ENCODE data around the gene RCBTB2.
A peak's percentile ranks its signal among the peaks of the same experiment; 100 is the strongest.
"Not testable (repeated sequence)": the region's sequence is repeated elsewhere in the genome, so short reads cannot be mapped to it uniquely, and the experiment has no call there.

The RCBTB2 gene

DNA sequence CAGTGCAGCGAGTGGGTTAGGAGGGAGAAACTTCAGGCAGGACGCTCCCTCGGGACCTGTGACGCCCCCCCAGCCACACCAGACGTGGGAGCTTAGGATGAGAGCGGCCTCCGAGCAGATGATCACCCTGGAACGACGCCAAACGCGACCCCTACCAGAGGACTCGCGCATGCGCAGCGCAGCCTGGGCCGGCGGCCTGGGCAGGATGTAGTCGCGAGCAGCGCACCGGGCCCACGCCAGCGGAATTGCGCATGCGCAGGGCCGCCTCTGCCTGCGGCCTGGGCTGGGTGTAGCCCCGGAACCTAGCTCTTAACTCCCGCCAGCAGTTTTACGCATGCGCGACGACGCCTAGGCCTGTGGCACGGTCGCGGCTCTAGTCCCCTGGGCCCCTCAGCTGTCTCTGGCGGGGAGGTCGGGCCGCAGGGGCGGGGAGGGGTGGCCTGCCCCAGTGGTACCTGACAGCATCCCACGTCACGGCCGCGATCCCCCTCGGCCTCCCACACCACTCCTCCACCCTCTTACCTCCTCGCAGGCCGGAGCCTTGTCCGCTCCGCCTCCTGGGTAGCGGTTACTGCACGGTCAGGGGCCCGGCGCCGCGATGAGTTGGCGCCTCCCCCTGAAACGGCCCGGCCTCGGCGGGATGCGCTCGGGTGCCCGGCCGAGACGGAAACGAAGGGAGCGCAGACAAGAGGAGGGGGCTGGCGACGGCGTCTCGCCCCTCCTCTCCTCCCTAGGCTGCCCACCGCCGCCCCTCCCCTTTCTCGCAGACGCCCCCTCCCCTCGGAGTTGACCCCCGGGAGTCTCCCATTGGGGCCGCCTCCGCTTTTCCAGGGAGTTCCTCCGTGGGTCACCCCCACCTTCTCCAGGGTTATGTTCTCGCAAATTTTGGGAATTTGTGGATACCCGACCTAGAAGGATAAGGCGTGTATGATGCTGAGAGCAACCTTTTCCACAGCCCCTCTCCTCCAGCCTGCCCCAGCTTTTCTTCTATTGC, at the start of gene RCBTB2:
Gene RCBTB2, minus strand, starts transcription at position 575 of the 994 bp plus-strand sequence. CDS start 11,141 bp downstream, outside the sequence.
- peak; percentile 95 to 99 for DNase-seq (ENCODE audit: low read depth in 2 of 2)

DNA sequence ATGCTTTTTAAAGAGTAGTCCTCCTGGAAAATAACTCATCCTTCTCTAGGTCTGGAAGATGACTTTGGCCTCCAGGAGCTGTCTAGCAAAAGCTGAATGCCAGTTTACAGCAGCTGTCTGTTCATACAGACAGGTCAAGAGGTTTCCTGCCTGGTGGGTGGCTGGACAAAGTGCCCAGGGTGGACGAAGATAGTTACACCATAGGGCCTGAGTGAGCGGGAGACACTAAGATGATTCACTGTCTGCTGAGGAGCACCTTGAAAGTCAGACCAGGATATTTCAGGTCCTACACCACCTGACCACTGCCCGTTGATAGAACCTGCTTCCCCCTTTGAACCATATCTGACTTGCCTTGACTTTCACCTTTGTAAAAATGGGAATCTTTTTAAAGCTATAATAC, 49.2 kb upstream of the RCBTB2 start:
- no peak for DNase-seq (ENCODE audit: low read depth in 2 of 2)

DNA sequence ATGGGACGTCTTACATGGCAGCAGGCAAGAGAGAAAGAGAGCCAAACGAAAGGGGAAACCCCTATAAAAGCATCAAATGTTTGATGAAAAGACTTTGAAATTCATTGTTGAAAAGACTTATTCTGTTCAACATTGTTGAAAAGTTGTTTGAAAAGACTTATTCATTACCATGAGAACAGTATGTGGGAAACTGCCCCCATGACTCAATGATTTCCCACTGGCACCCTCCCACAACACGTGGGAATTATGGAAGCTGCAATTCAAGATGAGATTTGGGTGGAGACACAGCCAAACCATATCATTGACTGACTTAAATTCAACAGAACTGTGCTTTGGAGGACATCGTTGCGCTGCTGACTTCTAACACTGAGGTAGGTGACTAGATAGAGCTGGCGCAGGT, 48.0 kb upstream of the RCBTB2 start:
- DNase-seq (ENCODE audit: low read depth in 2 of 2): no peak

DNA sequence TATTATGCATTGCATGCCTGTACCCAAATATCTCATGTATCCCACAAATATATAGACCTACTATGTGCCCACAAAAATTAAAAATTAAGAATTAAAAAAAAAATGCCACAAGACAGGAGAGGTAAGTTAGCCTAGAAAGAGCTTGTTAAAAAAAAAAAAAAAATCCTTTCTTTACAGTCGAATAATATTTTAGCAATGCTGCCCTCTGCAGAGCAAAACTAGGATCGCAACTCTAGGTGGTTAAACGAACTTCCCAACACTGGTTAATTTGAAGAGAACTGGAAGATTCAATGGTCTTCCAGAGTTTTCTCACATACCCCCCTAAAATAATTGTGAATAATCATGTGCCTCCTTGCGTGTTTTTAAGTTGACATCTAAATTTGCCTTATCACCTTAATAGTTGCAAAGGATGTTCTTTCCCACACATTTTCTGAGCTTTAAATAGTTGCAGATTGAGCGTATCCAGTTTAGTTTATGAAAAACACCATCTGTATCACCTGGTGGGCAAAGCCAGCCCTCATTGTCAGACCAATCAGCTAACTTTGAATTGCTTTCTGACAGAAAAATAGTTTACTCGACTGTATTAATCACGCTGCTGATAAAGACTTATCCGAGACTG, 47.4 kb upstream of the RCBTB2 start:
- peak; percentile 35 to 65 for DNase-seq (ENCODE audit: low read depth in 2 of 2)

DNA sequence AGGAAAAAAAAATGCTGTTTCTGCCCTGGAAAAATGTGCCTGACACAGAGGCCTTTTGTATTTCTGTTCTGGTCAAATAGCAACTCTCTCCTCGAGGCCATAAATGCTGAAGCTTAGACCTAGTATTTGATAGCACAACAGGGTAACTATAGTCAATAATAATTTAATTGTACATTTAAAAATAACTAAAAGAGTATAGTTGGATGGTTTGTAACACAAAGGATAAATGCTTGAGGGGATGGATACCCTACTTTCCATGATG, 47.0 kb upstream of the RCBTB2 start:
- DNase-seq (ENCODE audit: low read depth in 2 of 2): not testable (repeated sequence)

DNA sequence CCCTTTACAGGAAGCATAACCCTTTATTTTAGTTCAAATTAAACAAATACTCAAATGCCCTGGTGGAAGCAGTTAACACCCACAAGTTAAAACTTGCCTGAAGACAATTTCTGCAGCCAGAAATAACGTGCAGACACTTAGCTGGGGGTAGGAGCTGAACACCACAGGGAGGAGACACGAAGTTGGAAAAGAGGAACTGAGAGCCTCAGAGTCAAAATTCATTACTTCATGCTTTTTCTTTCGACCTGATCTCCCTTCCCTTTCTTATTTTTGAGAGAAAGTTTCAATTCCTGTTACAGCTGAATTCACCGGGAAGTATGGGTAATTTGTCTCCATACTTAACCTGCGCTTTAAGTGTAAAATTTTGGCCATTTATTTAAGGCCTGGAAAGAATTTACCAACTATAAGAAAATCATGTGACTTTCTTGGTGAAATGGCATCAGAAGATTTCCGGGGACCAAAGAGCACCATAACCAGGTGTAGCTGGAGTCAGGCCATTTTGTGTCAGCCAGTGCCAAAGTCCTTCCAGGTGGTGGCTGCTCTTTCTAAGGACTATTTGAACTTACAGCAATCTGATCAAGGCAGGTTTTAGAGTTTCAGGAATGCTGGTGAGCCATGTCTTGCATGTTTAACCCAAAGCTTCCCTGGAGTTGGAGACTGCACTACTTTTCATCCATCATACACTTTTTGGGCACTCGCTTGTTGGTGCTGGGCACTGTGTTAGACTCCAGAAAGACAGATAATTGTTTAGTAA, 46.5 kb upstream of the RCBTB2 start:
- DNase-seq (ENCODE audit: low read depth in 2 of 2): no peak

DNA sequence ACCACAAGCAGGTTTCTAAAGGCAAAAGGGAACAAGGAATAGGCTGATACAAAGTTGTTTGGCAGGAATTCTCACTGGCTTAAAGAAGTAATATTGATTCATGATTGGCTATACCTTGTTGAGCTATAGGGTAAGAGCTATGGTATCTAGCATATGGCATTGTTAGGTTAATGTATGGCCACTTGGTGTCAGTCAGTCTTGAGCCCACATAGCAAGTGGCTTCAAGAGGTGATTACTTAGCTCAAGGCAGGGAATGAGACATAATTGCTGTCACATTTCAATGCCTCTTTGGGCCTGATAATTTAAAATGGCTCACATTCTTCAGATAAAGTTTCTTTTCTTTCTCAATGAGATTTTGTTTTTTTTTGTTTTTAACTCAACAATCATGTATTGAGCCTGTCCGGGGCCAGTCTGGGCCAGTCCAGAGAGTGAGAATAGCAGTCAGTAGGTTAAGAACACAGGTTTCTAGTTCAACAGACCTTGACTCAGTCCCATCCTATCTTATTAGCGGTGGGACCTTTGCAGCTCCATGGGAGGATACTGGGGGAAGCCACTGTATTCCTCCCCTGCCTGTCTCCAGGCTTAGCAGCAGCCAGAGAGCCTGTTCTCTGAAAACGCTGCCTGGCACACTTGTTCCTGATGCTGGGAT, 45.8 kb upstream of the RCBTB2 start:
- no peak for DNase-seq (ENCODE audit: low read depth in 2 of 2)

DNA sequence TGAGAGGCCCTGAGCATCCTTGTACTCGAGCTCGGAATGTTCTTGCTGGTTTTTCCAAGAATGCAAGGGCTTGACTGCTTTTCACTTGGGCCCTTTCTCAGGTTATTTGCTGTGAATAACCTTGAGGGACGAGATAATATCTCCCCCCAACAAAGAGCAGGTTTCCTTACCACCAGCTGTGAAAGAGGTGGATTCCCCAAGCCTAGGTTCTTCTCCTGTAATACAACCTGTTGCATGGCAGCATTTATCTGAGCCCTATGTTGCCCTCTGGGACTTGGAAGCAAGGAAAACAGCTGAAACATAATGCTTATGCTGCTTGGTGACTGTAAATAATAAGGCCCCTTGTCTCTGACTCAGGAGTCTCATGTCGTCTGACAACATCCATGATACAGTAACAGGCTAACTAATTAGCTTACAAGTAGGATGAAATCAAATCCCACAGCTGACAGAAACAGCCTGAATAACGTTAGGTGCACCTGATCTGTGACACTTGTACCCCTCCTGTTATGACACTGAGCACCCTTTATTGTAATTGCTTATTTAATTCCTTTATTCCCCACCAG, 43.6 kb upstream of the RCBTB2 start:
- DNase-seq (ENCODE audit: low read depth in 2 of 2): no peak

DNA sequence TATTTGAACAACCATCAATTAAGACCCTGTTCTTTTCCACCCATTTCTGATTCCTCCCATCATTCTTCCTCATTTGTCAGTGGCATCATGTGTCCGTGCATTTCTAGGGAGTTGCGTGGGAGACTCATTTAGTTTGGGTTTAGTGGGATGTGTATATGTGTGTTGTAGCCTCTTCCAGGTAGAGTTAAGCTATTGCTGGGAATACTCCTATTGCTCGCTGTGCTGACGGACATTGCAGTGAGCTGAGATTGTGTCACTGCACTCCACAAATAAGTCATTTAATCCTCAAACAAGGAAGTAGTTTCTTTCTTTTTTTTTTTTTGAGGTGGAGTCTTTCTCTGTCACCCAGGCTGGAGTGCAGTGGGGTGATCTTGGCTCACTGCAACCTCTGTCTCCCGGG, 42.2 kb upstream of the RCBTB2 start:
- DNase-seq (ENCODE audit: low read depth in 2 of 2): no peak

DNA sequence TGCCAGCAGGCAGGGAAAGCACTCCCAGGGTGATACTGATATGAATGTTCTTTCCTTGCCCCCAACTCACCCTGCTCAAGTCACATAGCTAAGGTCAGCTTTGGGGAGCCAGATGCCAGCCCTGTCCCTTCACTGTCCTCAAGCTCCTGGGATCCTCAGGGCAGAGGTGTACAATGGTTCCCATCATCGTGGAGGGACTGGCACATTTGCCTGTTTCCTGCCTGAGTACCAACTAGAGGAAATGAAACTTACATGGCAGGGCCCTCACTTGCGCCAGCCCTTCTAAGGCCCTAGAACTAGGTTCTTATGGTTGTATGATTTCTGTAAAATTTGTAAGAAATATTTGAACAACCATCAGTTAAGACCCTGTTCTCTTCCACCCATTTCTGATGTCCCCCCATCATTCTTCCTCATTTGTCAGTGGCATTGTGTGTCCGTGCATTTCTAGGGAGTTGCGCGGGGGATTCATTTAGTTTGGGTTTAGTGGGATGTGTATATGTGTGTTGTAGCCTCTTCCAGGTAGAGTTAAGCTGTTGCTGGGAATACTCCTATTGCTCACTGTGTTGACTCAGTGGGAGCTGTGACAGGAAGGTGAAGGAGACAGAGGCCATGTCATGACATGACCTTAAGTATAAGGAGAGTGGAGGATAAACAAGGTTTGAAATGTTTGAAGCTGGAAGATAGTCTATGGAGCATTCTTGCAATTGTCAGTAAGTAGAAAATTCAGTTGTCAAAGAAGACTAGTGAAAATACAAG, 41.3 kb upstream of the RCBTB2 start:
- no peak for DNase-seq (ENCODE audit: low read depth in 2 of 2)

DNA sequence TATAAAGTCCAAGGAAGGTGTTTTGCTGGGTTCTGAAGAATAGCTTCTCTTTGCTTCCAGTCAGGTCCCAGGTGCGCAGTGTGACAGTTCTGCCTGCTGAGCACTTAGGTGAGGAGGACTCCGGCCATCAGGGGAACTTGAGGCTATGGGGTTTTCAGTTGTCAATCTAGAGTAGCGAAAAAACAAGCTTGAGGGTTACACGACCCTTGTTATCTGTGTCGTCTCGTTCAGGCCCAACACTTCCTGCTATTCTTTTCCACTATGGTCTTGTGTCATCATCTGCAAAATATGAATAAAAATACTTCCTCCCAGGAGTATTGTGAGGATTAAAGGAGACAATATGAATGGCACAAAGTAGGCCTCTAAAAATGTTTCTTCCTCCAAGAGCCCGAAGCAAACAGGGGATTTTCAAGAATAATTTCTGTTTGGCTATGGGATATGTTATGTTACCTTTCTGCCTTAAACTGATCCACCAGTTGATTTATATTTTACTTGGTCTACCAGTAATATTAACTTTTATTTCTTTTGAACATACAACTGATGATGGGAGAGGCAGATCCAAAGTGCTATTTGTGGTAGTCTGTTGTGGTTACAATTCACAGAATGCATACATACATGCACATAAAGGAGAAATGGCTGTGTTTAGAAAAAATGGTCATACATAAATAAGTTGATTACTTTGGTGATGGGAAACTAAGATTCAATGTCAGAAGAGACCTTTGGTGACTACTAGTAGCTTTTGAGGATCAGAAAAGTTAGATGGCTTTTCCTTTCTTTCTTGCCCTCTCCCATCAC, 40.5 kb upstream of the RCBTB2 start:
- no peak for DNase-seq (ENCODE audit: low read depth in 2 of 2)

DNA sequence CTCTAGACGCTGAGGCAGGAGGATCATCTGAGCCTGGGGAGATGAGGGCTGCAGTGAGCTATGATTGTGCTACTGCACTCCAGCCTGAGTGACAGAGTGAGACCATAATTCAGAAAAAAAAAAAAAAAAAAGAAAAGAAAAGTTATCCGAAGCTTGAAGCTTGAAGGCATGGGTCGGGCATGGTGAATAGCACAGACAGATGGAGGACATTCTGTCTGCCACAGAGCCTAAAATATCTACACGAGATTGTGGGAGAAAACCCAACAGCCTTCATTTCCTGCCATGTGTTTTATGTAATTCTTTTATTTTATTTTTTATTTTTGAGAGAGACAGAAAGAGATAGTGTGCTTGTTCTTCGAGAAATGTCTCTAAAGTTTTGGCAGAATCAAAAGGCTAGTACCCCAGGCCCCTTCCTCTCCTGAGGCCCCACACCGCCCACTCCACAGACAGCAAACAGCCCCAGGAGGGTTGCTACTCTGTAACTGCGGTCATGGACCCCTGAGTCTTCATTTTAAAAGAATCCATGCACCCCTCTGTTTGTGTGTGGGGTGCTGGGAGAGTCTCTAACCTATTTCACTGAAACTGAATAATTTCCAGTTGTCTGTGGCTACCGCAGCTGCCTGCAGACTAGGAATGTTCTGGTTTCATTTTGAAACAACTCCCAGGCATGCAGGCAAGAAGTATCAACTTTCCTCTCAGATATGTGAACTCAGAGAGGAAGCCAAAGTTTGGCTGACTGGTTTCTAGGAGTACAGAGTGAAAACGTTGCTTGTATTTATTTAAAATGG, 38.4 kb upstream of the RCBTB2 start:
- DNase-seq (ENCODE audit: low read depth in 2 of 2): no peak

DNA sequence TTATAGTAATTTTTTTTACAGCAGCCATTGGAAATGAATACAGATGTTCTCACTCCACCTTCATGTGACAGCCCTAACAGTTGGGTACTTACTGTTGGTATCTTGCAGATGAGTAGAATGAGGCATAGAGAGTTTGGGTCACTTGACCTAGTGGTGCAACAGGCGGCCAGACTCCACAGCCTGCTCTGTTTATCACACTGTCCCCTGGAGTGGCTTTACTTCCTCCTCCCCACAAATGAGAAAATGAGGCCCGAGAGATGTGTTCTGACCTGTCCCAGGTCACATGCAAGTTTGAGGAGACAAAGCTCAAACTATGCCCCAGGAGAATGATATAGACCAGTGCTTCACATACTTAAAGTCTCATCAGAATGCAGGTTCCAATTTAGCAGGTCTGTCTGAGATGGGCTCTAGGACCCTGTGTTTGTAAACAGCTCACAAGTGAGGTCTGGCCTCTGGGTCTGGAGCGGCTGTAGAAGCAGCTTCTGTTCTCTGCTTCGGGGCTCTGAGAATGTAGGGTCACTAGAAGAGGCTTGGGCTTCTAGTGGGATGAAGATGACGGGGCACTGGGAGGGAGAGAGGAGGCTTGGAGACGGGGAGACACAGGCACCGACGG, 37.4 kb upstream of the RCBTB2 start:
- DNase-seq (ENCODE audit: low read depth in 2 of 2): no peak

DNA sequence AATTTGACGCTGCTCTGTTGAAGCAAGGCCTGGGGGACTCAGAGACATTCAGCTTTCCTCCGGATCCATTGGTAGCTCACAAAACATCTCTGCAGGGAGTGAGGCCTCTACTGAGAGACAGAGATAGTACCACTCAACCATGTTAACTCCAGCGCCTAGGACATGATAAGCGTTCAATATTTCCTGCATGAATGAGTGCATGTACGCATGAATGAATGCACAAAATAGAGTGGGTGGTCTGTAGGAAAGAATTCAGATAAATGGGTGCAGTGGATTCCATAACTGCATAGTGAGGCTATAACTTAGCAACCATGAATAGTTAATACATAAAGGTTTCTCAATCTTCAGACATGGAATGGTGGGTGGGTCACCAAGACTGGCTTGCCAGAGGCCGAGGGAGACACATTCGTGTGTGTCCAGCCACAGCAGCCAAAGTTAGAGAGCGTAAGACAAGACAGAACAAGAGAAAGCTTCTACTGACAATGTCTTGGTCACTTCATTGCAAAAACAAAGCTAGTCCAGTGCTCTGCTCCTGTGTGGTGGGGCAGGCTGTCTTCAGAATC, 36.3 kb upstream of the RCBTB2 start:
- DNase-seq (ENCODE audit: low read depth in 2 of 2): no peak

DNA sequence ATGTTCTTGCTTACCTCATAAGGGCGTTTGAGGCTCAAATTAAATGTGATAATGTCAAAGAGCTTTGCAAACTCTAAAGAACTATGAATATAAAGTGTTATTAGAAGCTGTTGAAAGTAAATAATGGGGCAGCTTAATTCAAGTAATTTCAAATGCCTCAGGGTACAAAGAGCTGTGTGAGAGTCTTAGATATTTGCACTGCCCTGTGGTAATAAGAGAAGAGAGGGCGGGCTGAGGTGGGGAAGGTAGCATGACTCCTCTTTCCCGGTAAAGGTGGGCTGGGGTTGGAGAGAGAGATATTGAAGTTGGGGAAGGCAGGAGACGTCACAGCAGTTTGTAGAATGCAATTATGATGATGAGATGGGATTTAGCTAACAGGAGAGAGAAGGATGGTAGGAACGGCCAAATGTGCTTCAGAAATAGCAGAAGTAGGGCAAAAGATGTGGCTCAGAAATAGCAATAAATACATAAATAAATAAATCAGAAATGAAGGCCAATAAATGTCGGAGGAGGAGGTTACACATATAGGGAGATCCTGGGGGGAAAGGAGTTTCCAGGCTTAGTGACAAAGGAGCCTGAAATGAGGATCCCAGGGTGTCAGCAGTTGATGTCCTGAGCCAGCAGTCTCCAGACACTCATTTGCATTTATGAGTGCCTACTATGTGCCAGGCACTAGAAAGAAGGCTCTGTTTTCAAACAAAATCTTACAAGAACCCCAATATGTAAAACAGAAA, 35.7 kb upstream of the RCBTB2 start:
- no peak for DNase-seq (ENCODE audit: low read depth in 2 of 2)

DNA sequence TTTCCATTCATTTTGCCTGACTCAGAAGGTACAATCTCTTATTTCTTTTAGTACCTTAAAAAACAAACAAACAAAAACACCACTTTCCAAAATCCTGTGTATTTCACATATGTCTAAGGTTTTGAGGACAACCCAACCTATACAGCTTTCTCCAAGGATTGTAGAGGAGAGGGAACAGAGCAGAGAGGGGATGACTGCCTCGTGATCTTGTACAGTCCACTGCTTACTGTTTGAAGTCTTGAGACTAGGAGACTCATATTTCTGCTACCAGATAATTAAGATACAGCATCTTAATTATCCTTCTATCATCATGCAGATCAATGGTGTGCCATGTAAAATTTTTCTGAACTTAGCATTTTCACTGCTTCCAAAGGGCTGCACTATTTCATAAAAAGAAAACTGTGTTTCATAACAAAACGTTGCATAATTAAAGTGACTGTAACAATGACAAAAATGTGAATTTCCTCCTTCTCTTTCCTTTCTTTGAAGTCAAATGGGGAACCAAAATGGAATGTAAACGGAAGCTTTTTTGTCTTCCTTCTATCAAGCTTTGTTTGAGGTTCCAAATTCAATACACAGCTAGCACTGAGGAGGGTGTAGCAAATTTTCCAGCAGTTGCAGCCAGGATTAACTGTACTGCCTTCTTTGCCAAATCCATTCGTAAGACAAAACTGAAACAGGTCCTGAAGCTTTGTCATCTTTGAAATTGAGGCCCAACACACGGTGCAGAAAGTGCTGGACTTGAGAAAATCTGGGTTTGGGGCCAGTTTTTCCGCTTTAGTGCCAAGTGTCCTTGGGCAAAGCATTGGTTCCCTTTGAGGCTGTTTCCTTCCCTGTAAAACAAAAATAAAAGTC, 34.9 kb upstream of the RCBTB2 start:
- no peak for DNase-seq (ENCODE audit: low read depth in 2 of 2)

DNA sequence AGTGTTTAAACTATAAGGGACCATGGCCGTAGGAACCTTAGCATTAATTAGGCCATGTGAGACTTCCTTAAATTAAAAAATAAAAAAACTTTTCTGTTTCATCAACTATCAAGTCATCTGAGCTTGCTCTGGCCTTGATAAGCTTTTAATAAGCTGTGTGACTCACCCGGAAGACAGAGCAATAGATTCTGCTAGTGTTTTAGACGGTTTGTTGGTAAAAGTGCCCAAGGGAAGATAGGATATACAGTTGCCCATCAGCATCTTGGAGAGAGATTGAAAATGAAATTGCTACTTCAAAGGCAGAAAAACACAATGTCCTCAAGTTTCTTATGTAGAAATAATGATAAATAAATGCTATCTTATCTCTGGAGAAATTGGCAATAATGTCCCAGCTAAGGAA, 31.2 kb upstream of the RCBTB2 start:
- DNase-seq (ENCODE audit: low read depth in 2 of 2): no peak

Data from stimulated activated CD8-positive, alpha-beta memory T cell treated with anti-CD3 and anti-CD28 coated beads, Interleukin-7, amount 100 ng/mL, for 4 hours (primary cell).